Renal pelvis (tissue), 4 donors: Measurements from ENCODE around the gene MAST3. TPM values are rescaled to one million over a fixed set of nuclear protein-coding genes. Genes with fewer than 3 reads are reported as not detected.
A peak's percentile ranks its signal among the peaks of the same experiment; 100 is the strongest.

Experiments used
- DNase-seq: peaks from one replicate; pipeline ENCODE4 v3.0.0-alpha.2; 2013
- polyA plus RNA-seq, 3 donors: library from polyadenylated mRNA; unstranded; fragments of 120-200 nt; gene quantifications; one replicate each; pipeline ENCODE4 v1.2.1, GENCODE V29; 2013; ENCODE audit not compliant: insufficient read length in 3 of 3

The MAST3 gene
- polyA plus RNA-seq, 3 donors = 5.7 to 8.3 (median 7.5) TPM

- no peak for DNase-seq
Measured at GRCh38 chr19:18159810-18160209, 62.2 kb downstream of the MAST3 start.

GRCh38 chr19:18160493-18160970 lies 63.0 kb downstream of the MAST3 start:
- DNase-seq = no peak

DNA sequence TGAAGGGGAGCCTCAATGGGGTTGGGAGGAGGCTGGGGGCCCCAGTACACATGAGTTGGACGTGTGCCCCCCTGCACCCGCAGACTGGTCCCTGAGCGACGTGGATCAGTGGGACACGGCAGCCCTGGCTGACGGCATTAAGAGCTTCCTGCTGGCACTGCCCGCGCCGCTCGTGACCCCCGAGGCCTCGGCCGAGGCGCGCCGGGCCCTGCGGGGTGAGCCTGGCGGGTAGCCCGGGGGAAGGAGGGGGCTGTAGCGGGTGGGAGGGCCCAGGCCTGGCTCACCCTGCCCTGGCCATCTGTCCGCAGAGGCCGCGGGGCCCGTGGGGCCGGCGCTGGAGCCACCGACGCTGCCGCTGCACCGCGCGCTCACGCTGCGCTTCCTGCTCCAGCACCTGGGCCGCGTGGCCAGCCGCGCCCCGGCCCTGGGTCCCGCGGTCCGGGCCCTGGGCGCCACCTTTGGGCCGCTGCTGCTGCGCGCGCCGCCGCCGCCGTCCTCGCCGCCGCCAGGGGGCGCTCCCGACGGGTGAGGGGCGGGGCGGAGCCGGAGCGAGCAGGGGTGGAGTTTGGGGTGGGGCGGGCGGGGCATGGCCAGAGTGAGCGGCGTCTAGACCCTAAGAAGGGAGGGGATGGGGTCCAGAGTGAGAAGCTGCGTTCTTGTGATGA lies 63.5 kb downstream of the MAST3 start:
- peak; percentile 58 for DNase-seq

GRCh38 chr19:18161636-18162002 lies 64.0 kb downstream of the MAST3 start:
- no peak for DNase-seq

DNA sequence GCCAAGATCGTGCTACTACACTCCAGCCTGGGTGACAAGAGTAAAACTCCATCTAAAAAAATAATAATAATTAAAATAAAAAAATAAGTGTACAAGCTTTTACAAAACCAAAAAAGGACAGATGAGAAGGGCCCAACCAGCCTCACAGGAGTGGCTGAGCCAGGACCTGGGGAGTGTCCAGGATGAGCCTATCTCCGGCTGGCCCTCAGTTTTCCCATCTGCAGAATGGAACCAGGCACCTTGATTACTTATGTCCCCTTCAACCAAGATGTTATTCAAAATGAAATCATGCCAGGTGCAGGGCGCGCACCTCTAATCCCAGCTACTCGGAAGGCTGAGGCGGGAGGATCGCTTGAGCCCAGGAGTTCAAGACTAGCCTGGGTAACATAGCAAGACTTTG lies 66.5 kb downstream of the MAST3 start:
- DNase-seq = no peak

DNA sequence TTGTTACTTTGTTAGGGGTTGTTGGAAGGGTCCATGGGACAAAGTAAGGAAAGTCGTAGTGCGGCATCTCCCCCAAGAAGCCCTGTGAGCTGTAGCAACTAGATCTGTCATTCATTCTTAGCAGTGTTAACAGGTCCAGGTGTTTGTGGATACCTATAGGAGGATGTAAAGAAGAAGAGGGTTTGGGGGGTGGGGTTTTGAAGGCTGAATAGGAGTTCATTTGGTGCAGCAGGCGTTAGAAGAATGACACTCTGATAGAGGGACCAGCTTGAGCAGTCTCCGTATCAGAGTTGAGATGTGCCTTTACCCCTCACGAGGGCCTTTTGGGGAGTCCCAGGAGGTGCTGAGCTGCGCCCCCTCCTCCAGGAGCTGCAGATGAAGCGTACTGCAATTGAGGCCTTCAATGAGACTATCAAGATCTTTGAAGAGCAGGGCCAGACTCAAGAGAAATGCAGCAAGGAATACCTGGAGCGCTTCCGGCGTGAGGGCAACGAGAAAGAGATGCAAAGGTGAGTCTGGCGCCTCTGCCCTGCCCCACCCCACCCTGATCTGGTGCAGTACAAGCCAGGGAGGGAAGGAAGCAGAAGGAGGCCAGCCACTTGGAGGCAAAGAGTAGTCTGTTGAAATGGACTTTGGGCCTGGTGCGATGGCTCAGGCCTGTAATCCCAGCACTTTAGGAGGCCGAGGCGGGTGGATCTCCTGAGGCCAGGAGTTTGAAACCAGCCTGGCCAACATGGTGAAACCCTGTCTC lies 68.4 kb downstream of the MAST3 start:
- no peak for DNase-seq

- no peak for DNase-seq
Measured at GRCh38 chr19:18167011-18167410, 69.4 kb downstream of the MAST3 start.

DNA sequence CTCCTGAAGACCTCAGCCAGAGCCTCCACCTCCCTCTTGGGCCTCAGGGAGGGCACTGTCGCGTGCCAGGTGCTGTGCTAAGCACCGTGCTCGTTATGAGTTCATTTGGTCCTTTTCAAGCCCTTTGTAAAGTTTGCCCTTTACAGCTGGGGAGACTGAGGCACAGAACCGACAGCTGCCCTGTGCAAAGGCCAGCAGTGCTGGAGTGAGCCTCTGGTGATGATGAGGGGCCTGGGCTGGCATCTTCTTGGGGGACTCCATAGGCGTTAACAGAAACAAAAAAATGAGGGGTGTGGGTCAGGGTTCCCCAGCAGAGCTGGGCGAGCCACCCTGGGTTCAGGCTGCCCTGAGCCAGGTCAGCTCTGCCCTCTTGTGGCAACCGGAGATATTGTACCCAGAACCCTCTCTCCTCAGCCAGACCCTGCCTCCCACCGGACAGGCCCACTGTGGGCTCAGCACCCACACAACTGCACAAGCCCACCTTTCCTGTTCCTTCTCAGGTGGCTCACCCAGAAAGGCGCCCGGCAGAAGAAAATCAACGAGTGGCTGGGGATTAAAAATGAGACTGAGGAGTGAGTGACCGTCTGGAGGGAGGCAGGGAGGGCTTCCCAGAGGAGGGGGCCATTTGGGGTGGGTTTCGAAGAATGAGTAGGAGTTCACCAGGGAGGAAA lies 70.5 kb downstream of the MAST3 start:
- no peak for DNase-seq

GRCh38 chr19:18168673-18169381 lies 71.2 kb downstream of the MAST3 start:
- no peak for DNase-seq

DNA sequence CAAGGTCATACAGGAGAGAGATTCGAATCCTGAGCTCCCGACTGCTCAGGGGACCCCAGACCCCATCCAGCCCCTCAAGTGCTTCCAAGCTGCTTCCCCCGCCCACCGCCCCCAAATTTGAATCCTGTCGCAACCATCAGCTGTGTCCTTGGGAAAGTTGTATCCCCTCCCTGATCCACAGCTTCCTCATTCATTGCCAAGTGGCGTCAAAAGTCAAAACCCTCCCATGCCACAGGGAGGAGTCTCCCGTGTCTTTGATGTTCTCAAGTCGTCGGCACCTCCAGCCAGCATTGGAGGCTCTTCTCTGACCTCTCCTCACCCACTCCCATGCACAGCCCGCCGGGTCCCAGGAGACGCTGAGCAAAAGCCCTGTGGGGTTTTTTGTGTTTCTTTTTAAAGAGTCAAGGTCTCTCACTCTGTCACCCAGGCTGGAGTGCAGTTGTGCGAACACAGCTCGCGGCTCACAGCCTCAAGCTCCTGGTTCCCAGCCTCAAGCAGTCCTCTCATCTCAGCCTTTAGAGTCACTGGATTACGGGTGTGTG lies 73.2 kb downstream of the MAST3 start:
- no peak for DNase-seq

- no peak for DNase-seq
Measured at GRCh38 chr19:18171605-18172327, 74.2 kb downstream of the MAST3 start.

DNA sequence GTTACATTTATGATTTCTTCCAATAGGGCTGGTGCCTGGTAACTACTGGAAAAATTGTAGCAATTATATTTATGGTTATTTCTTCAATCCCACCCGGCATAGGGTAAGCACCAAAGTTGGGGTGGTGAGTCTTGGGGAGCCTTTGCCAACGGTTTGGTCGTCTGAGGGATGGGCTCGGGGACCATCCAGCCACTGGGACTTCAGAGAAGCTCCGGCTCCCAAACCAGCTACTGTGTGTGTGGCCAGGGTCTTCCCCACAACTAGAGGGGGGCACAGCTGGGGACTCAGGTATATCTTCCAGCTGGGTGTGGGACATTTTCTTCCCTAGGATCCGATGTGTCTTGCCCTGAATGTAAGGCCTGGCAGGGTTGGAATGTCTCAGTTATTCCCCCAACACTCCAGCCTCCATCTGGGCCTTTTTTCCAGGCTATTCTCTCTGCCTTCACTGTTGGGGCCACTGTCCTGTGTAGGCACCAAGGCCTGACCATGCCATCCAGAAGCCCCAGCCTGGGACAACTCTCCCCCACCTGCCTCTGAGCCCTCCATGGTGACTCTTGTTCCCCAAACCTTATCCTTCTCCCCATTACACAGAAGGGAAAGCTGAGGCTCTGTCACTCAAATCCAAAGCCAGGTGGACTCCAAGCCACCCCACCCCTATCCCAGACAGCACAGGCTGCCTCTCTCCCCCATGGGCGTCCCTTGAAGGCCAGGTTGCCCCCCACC lies 74.9 kb downstream of the MAST3 start:
- no peak for DNase-seq

- no peak for DNase-seq
Measured at GRCh38 chr19:18173054-18173571, 75.5 kb downstream of the MAST3 start.

DNA sequence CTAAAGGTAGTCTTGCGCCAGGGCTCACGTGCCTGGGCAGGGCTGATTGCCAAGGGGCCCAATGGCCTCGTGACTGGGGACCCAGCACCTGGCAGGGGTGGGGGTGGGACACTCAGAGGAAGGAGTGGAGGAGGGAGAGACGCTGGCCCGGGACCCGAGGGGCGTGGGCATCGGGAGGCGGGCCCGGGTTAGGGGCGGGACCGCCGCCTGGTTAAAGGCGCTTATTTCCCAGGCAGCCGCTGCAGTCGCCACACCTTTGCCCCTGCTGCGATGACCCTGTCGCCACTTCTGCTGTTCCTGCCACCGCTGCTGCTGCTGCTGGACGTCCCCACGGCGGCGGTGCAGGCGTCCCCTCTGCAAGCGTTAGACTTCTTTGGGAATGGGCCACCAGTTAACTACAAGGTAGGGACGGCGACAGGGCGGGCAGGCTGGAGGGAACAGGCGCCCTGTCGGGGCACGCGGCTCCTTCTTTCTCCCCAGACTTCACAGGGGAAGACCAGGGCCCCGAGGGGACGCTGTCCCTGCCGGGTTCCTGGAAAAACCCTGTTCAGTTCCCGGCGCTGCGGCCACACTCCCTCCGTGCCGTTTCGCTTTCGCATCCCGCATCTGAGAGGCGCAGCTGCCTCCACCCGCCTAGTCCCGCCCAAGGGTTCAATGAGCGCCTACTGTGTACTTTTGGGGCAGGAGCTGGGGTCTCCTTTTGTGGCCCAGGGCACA lies 76.2 kb downstream of the MAST3 start, which contains the start of gene IFI30:
TSS of gene IFI30 (plus strand) at position 242 of the 717 bp plus-strand sequence. CDS start at position 271, 29 bp downstream.
- DNase-seq = peak; percentile 54

DNA sequence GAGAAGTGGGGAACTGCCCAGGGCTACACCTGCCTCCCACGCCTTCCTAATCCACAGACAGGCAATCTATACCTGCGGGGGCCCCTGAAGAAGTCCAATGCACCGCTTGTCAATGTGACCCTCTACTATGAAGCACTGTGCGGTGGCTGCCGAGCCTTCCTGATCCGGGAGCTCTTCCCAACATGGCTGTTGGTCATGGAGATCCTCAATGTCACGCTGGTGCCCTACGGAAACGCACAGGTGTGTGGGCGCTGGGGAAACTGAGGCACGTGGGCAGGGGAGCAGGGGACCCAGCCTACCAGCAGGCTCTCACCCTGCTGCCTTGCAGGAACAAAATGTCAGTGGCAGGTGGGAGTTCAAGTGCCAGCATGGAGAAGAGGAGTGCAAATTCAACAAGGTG lies 77.4 kb downstream of the MAST3 start:
- no peak for DNase-seq

DNA sequence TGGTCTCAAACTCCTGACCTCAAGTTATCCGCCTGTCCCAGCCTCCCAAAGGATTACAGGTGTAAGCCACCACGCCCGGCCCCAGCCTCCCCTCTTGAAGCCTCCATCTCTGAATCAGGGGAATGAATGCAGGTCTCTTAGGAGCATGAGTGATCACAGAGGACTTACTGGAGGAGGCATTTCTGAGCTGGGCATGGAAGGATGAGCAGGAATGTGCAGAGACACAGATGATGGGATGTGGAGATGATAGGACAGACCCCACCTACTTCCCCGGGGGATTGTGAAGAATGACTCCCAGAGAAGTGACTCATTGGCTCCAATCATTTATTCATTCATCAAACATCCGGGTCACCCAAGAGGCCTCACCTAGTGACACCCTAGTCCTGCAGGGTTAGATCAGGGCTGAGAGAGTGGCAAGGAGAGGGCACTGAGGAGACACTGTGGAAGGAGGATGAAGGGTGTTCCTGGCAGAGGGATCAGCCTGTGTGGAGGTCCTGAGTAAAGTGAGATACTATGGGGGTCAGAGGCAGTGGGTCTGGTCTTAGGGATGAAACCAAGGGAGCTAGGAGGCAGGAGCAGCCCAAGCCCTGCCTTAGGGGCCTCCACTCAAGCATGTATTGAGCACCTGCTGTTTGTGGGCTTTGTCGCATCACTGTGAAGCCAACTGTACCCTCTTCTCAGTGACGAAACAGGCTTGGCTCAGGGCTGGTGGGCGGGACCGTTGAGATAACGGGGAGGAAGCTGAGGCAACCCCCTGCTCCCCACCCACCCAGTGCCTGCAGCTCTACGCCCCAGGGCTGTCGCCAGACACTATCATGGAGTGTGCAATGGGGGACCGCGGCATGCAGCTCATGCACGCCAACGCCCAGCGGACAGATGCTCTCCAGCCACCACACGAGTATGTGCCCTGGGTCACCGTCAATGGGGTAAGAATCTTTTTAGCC lies 79.1 kb downstream of the MAST3 start:
- DNase-seq = no peak

GRCh38 chr19:18179957-18180356 lies 82.4 kb downstream of the MAST3 start:
- no peak for DNase-seq

- no peak for DNase-seq
Measured at GRCh38 chr19:18183529-18183928, 86.0 kb downstream of the MAST3 start.
